GM18873 (cell line): ENCODE results near the gene REXO4.

Experiments used
- ATAC-seq: cut with Tn5 transposase; IDR thresholded peaks from one replicate; pipeline ENCODE4 v1.9.1; 2021; ENCODE audit warnings: mild to moderate bottlenecking, moderate library complexity, moderate number of reproducible peaks; ENCODE audit not compliant: unreplicated experiment, low FRiP score

The REXO4 gene

GRCh38 chr9:133371261-133371711, 46.5 kb downstream of the REXO4 start:
- ATAC-seq: no peak

GRCh38 chr9:133370685-133371084, 47.1 kb downstream of the REXO4 start:
- no peak for ATAC-seq

- ATAC-seq: no peak
These were observed 47.9 kb downstream of the REXO4 start for GRCh38 chr9:133369933-133370332.

GRCh38 chr9:133369422-133369821, 48.4 kb downstream of the REXO4 start:
- ATAC-seq: no peak

- ATAC-seq: no peak
These were observed 49.4 kb downstream of the REXO4 start for GRCh38 chr9:133368249-133368881.

- no peak for ATAC-seq
These were observed 50.0 kb downstream of the REXO4 start for GRCh38 chr9:133367778-133368177.

GRCh38 chr9:133367221-133367620, 50.6 kb downstream of the REXO4 start:
- ATAC-seq: no peak

- no peak for ATAC-seq
These were observed 51.4 kb downstream of the REXO4 start for GRCh38 chr9:133366435-133366834.

GRCh38 chr9:133362359-133363044, 55.3 kb downstream of the REXO4 start:
- ATAC-seq: no peak

GRCh38 chr9:133361507-133362092, 56.2 kb downstream of the REXO4 start:
- no peak for ATAC-seq

GRCh38 chr9:133360400-133361393, 57.1 kb downstream of the REXO4 start:
- ATAC-seq: no peak

GRCh38 chr9:133359399-133360175, 58.2 kb downstream of the REXO4 start:
- no peak for ATAC-seq

- ATAC-seq: no peak
These were observed 60.2 kb downstream of the REXO4 start for GRCh38 chr9:133357656-133358055.

GRCh38 chr9:133356391-133357091, 61.3 kb downstream of the REXO4 start, which contains the start of the genes SURF1 and SURF2:
Gene SURF1, minus strand, starts transcription at chr9:133356487. Its CDS starts 34 bp downstream, at chr9:133356453.
Gene SURF2, plus strand, starts transcription at chr9:133356550. Its CDS starts 43 bp downstream, at chr9:133356593.
- no peak for ATAC-seq
